IMR-90 (cell line): Measurements from ENCODE around the gene ARRB1. TPM values are rescaled to one million over a fixed set of nuclear protein-coding genes. Genes with fewer than 3 reads are reported as not detected.

ENCODE experiments used
- ATAC-seq: fragments of 200-7000 bp; cut with Tn5 transposase; 2 replicates; pipeline ENCODE4 v1.9.1; 2020; ENCODE audit warnings: low read depth, mild to moderate bottlenecking, moderate library complexity
- BruUV-seq: library from RNA; stranded (reverse); fragments of 400-500 nt; replicated peaks from 2 replicates; lab custom pipeline; 2021; lab: Mats Ljungman, UMichigan
- CTCF ChIA-PET: fragments of 300-600 bp; formaldehyde crosslinking; extraction: SDS; loops from one replicate; lab custom pipeline; 2021; ENCODE audit warnings: antibody characterized with exemption; lab: Yijun Ruan, JAX
- POLR2A ChIA-PET: fragments of 300-600 bp; sonication (Branson Sonifier 250); formaldehyde crosslinking; loops from one replicate; lab custom pipeline; 2022; ENCODE audit warnings: antibody characterized with exemption; ENCODE audit not compliant: unreplicated experiment; lab: Charles Lee
- DNase-seq: peaks from one replicate; pipeline ENCODE4 v3.0.0; 2013
- H2AFZ ChIP-seq: replicated peaks from 2 replicates; pipeline ENCODE3; 2013; ENCODE audit warnings: low read length, mild to moderate bottlenecking; ENCODE audit not compliant: poor library complexity
- H2AK5ac ChIP-seq: 2 replicates; pipeline ENCODE4 v1.6.1; 2013; ENCODE audit warnings: low read depth, low read length, inconsistent platforms
- H2AK9ac ChIP-seq: replicated peaks from 2 replicates; pipeline ENCODE3; 2013; ENCODE audit warnings: mild to moderate bottlenecking, low read depth, low read length, moderate library complexity; ENCODE audit not compliant: poor library complexity
- H2BK120ac ChIP-seq: 2 replicates; pipeline ENCODE4 v1.6.1; 2013; ENCODE audit warnings: low read depth, low read length, inconsistent platforms
- H2BK15ac ChIP-seq: 3 replicates; pipeline ENCODE4 v1.6.1; 2013; ENCODE audit warnings: low read depth, low read length, inconsistent platforms
- H2BK20ac ChIP-seq: 2 replicates; pipeline ENCODE4 v1.6.1; 2013; ENCODE audit warnings: low read depth, mild to moderate bottlenecking, inconsistent platforms, low read length, moderate library complexity
- H2BK5ac ChIP-seq: 2 replicates; pipeline ENCODE4 v1.6.1; 2013; ENCODE audit warnings: mild to moderate bottlenecking, low read depth, low read length, inconsistent platforms; ENCODE audit not compliant: poor library complexity, severe bottlenecking
- H3K14ac ChIP-seq: replicated peaks from 2 replicates; pipeline ENCODE4 v1.6.1; 2013; ENCODE audit warnings: low read depth, low read length, inconsistent platforms
- H3K18ac ChIP-seq: 2 replicates; pipeline ENCODE4 v1.6.1; 2013; ENCODE audit warnings: low read depth, low read length, control low read depth
- H3K23ac ChIP-seq: 2 replicates; pipeline ENCODE4 v1.6.1; 2013; ENCODE audit warnings: low read depth, low read length, inconsistent platforms
- H3K27ac ChIP-seq: 2 replicates; pipeline ENCODE4 v1.5.1; 2013; ENCODE audit warnings: mild to moderate bottlenecking, control low read depth, low read length; ENCODE audit not compliant: insufficient read depth
- H3K27me3 ChIP-seq: 2 replicates; pipeline ENCODE4 v1.6.1; 2013; ENCODE audit warnings: low read length; ENCODE audit not compliant: control insufficient read depth, insufficient read depth
- H3K36me3 ChIP-seq: 2 replicates; pipeline ENCODE4 v1.6.1; 2013; ENCODE audit warnings: low read length, mixed read lengths; ENCODE audit not compliant: control insufficient read depth, insufficient read depth
- H3K4ac ChIP-seq: 2 replicates; pipeline ENCODE4 v1.6.1; 2013; ENCODE audit warnings: low read depth, low read length, inconsistent platforms
- H3K4me1 ChIP-seq: 2 replicates; pipeline ENCODE4 v1.6.1; 2013; ENCODE audit warnings: low read length, mixed read lengths; ENCODE audit not compliant: control insufficient read depth, insufficient read depth
- H3K4me2 ChIP-seq: 2 replicates; pipeline ENCODE4 v1.6.1; 2013; ENCODE audit warnings: low read depth, mild to moderate bottlenecking, control low read depth, low read length, moderate library complexity
- H3K4me3 ChIP-seq: 2 replicates; pipeline ENCODE4 v1.5.1; 2013; ENCODE audit warnings: low read depth, mild to moderate bottlenecking, control low read depth, low read length, moderate library complexity; ENCODE audit not compliant: insufficient read depth
- H3K56ac ChIP-seq: 2 replicates; pipeline ENCODE4 v1.6.1; 2013; ENCODE audit warnings: low read length, inconsistent platforms; ENCODE audit not compliant: insufficient read depth; ENCODE audit errors: extremely low read depth
- H3K79me1 ChIP-seq, 2 experiments: 2 replicates each; pipeline ENCODE4 v1.6.1; 2013; ENCODE audit warnings: low read length in 2 of 2, inconsistent platforms in 1 of 2, low read depth in 1 of 2
- H3K9ac ChIP-seq: 2 replicates; pipeline ENCODE4 v1.6.1; 2013; ENCODE audit warnings: low read depth, low read length, control low read depth
- H3K9me1 ChIP-seq: 2 replicates; pipeline ENCODE4 v1.6.1; 2013; ENCODE audit warnings: low read length, inconsistent platforms; ENCODE audit not compliant: insufficient read depth
- H3K9me3 ChIP-seq: 2 replicates; pipeline ENCODE4 v1.6.1; 2013; ENCODE audit warnings: low read length; ENCODE audit not compliant: control insufficient read depth, insufficient read depth
- H4K20me1 ChIP-seq: 2 replicates; pipeline ENCODE4 v1.6.1; 2013; ENCODE audit warnings: low read length, inconsistent platforms; ENCODE audit not compliant: insufficient read depth
- H4K5ac ChIP-seq: 2 replicates; pipeline ENCODE4 v1.6.1; 2013; ENCODE audit warnings: mild to moderate bottlenecking, low read depth, low read length, control low read depth
- H4K8ac ChIP-seq, 2 experiments: 2 replicates each; pipeline ENCODE4 v1.6.1; 2013; ENCODE audit warnings: low read depth in 2 of 2, low read length in 2 of 2, control low read depth in 1 of 2, inconsistent platforms in 1 of 2
- H4K91ac ChIP-seq: 2 replicates; pipeline ENCODE4 v1.6.1; 2013; ENCODE audit warnings: low read depth, low read length, inconsistent platforms; ENCODE audit not compliant: insufficient read depth
- BHLHE40 ChIP-seq: fragments of 150-350 bp; IDR thresholded peaks from 2 replicates; pipeline ENCODE4 v1.6.1; 2016; ENCODE audit warnings: mild to moderate bottlenecking, low read depth, low read length
- CEBPB ChIP-seq: IDR thresholded peaks from 2 replicates; pipeline ENCODE4 v1.6.1; 2012; ENCODE audit warnings: low read depth, low read length, improper control_type of control experiment
- CHD1 ChIP-seq: IDR thresholded peaks from 2 replicates; pipeline ENCODE4 v1.6.1; 2012; ENCODE audit warnings: low read depth, low read length, improper control_type of control experiment
- FOS ChIP-seq: fragments of 150-350 bp; IDR thresholded peaks from 2 replicates; pipeline ENCODE4 v1.6.1; 2016; ENCODE audit warnings: low read depth, low read length
- MAFK ChIP-seq: IDR thresholded peaks from 2 replicates; pipeline ENCODE4 v1.6.1; 2012; ENCODE audit warnings: low read depth, low read length, improper control_type of control experiment
- MXI1 ChIP-seq: IDR thresholded peaks from 2 replicates; pipeline ENCODE4 v1.6.1; 2012; ENCODE audit warnings: low read depth, mild to moderate bottlenecking, low read length, moderate library complexity, borderline replicate concordance
- NFE2L2 ChIP-seq: fragments of 150-350 bp; IDR thresholded peaks from 2 replicates; pipeline ENCODE4 v1.6.1; 2016; ENCODE audit warnings: low read depth, mild to moderate bottlenecking, low read length
- POLR2A ChIP-seq: IDR thresholded peaks from 2 replicates; pipeline ENCODE4 v1.6.1; 2012; ENCODE audit warnings: mild to moderate bottlenecking, low read depth, low read length
- RAD21 ChIP-seq: IDR thresholded peaks from 2 replicates; pipeline ENCODE4 v1.6.1; 2012; ENCODE audit warnings: low read length, improper control_type of control experiment
- RCOR1 ChIP-seq: IDR thresholded peaks from 2 replicates; pipeline ENCODE4 v1.6.1; 2012; ENCODE audit warnings: mild to moderate bottlenecking, low read length, improper control_type of control experiment; ENCODE audit not compliant: insufficient replicate concordance
- RFX5 ChIP-seq: IDR thresholded peaks from 2 replicates; pipeline ENCODE4 v1.8.0; 2012; ENCODE audit warnings: low read depth, mild to moderate bottlenecking, low read length, moderate library complexity
- SMC3 ChIP-seq: fragments of 150-350 bp; IDR thresholded peaks from 2 replicates; pipeline ENCODE4 v1.6.1; 2016; ENCODE audit warnings: low read depth, mild to moderate bottlenecking, antibody characterized with exemption, low read length, moderate library complexity
- WGBS, 2 experiments: methylation state at CpG; one replicate each; pipeline versions ENCODE4 v1.1.5 to v1.1.7; 2013; ENCODE audit warnings: missing lambda C conversion rate in 2 of 2; ENCODE audit not compliant: insufficient read length in 1 of 2; ENCODE audit errors: extremely low coverage in 2 of 2; 5-methylcytosine and 5-hydroxymethylcytosine counted together
- dilution Hi-C: fragments of 300-500 bp; cut with HindIII; formaldehyde crosslinking; loops from one replicate; pipeline ENCODE4 v1.14.3; 2018; ENCODE audit warnings: low sequenced_read_pairs; ENCODE audit not compliant: unreplicated experiment
- in situ Hi-C: fragments of 300-500 bp; cut with MboI; formaldehyde crosslinking; loops from 3 replicates; pipeline ENCODE4 v1.14.3; 2019; ENCODE audit warnings: low sequenced_read_pairs, inconsistent platforms, mixed read lengths
- intact Hi-C: fragments of 100-400 bp; cut with micrococcal nuclease; formaldehyde crosslinking; loops from 2 replicates; pipeline ENCODE4 v1.10.0; 2022
- polyA plus RNA-seq, 3 experiments: library from polyadenylated mRNA; depleted of rRNA; stranded (reverse); fragments of >200 nt; gene quantifications; 2 replicates each; pipeline ENCODE4 v1.2.3, GENCODE V29; 2012; ENCODE audit warnings: low replicate concordance in 1 of 3
- total RNA-seq: library from RNA; depleted of rRNA; stranded (reverse); fragments of >200 nt; gene quantifications from 2 replicates; pipeline ENCODE4 v1.2.3, GENCODE V29; 2012
- TF ChIP-seq, protein P1 (sequence below): fragments of 150-350 bp; IDR thresholded peaks from 2 replicates; pipeline ENCODE4 v1.6.1; 2016; ENCODE audit warnings: low read depth, mild to moderate bottlenecking, low read length, moderate library complexity, borderline replicate concordance
- TF ChIP-seq, protein P2 (sequence below): fragments of 150-350 bp; IDR thresholded peaks from 2 replicates; pipeline ENCODE4 v1.6.1; 2017; ENCODE audit warnings: mild to moderate bottlenecking, antibody characterized with exemption, low read length, low read depth

Gene ARRB1
- total and polyA plus RNA-seq, 2 of the 4 experiments (the other 2 are of a cell fraction) = 11.0 to 17.4 TPM

DNA sequence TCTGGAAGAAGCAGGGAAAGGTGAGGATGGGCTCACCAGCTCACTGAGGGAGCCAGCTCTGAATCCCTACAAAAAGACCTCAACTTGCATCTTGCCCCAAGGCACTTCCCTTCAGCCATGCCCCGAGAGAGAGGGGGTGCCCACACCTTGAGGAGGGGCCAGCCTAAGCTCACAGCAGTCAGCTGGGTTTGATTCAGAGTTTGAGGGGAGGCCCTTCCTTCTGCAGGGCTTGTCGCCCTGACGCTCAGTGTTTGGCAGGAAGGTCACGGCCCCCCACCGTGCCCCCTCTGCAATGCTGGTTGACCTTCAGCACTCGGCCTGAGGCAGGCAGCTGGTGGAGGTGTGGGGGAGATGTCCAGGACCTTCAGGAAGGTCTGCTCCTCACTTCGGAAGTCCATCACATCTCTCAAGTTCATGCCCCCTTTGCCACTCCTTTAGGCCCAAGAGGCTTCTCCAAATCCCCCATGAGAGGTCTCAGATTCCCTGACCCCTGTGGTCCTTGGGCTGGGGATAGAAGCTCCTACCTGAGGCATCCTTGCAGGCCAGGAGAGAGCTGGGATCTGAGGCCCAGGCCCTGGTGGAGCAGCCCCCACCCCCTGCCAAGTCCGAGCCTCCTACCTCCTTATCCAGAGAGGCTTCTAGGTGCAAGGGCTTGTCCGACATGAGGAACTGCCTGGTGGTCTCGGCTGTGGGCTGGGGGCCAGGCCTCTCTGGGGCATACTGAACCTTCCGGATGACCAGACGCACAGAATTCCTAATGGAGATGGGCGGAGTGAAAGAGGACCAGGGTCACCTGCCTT lies 73.3 kb downstream of the ARRB1 start (continued):
- no peak for TF ChIP-seq MXI1

DNA sequence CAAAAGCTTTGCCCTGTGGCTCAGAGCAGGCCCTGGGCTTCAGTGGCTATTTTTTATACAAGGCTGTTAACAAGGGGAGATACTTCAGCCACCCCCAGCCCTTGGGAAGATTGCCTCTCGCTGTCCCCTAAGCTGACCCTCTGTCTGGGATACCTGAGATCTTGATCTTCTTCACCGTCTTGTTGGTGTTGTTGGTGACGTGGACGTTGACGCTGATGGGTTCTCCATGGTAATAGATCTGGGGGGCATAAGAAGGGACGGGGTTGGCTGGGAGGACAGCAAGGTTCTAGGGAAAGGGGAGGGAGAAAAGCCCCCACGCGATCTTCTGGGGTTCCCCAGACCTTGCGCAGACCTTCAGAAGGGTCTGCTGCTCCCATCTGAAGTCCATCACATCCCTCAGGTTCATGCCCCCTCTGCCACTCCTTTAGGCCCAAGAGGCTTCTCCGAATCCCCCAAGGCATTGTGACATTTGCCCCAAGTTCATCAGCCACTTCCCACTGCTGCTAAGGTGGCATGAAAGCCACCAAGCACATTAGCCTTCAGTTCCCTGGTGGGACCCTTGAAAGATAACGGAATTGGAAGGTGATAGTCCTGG lies 74.2 kb downstream of the ARRB1 start:
- Histone ChIP-seq H3K56ac (no peak overlapping the region), H3K79me1 (no peaks in the 10 kb centered on the region), H3K27ac (no peak overlapping the region), H3K18ac (no peak overlapping the region), H3K4me1 (peaks cover 2% of the 10 kb centered on the region), H2BK5ac (no peak overlapping the region), H4K8ac (no peak overlapping the region), H3K9me1 (no peaks in the 10 kb centered on the region), H3K9ac (no peak overlapping the region), H2BK20ac (no peak overlapping the region), H2AK5ac (no peak overlapping the region), H3K36me3 (peaks cover 31% of the 10 kb centered on the region; the same call in 1 of the 2 replicates), H3K23ac (no peak overlapping the region), H3K4ac (no peak overlapping the region), H4K5ac (no peak overlapping the region), H3K9me3 (no peaks in the 10 kb centered on the region), H2BK15ac (no peak overlapping the region), H4K20me1 (peaks cover 3% of the 10 kb centered on the region; the same call in 1 of the 2 replicates), H3K14ac (no peak overlapping the region), H3K27me3 (no peaks in the 10 kb centered on the region), H3K4me2 (no peak overlapping the region), H2AK9ac (no peak overlapping the region), H2AFZ (no peak overlapping the region), H4K91ac (no peak overlapping the region), H2BK120ac (no peak overlapping the region), H3K4me3 (no peak overlapping the region)
- WGBS, 2 experiments = 82% methylated on average over 4 of the region's 11 CpGs; no CpG with 5 or more reads in 1 of the 2 experiments
- intact Hi-C loops = no loop called here
- DNase-seq = no peak
- ChIA-PET POLR2A (no interaction called here), CTCF (interaction anchor here (0.6 to 0.8 kb wide), 2 partner anchors 107 to 108 kb away, joined by 3 read pairs; no protein-coding TSS in a partner anchor)
- no peak for ATAC-seq
- BruUV-seq = no TSS peak
- dilution Hi-C loops = no loop called here
- in situ Hi-C loops = loop anchor here (5.0 to 25.0 kb wide), 2 partner anchors 105 to 260 kb away; partner anchors contain the start of gene GDPD5
- TF ChIP-seq, protein P1, sequence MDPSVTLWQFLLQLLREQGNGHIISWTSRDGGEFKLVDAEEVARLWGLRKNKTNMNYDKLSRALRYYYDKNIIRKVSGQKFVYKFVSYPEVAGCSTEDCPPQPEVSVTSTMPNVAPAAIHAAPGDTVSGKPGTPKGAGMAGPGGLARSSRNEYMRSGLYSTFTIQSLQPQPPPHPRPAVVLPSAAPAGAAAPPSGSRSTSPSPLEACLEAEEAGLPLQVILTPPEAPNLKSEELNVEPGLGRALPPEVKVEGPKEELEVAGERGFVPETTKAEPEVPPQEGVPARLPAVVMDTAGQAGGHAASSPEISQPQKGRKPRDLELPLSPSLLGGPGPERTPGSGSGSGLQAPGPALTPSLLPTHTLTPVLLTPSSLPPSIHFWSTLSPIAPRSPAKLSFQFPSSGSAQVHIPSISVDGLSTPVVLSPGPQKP = no peak
- TF ChIP-seq RAD21 = no peak
- TF ChIP-seq CHD1 = no peak
- no peak for TF ChIP-seq MXI1
- TF ChIP-seq SMC3 = no peak
- no peak for TF ChIP-seq POLR2A
- no peak for TF ChIP-seq RFX5
- no peak for TF ChIP-seq CEBPB
- TF ChIP-seq MAFK = no peak
- TF ChIP-seq, protein P2, sequence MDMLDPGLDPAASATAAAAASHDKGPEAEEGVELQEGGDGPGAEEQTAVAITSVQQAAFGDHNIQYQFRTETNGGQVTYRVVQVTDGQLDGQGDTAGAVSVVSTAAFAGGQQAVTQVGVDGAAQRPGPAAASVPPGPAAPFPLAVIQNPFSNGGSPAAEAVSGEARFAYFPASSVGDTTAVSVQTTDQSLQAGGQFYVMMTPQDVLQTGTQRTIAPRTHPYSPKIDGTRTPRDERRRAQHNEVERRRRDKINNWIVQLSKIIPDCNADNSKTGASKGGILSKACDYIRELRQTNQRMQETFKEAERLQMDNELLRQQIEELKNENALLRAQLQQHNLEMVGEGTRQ = no peak
- TF ChIP-seq RCOR1 = no peak
- no peak for TF ChIP-seq BHLHE40
- no peak for TF ChIP-seq FOS
- TF ChIP-seq NFE2L2 = no peak
